Sigmoid colon (tissue), 7 donors: ENCODE measurements around the gene ADD1. TPM values are rescaled to one million over a fixed set of nuclear protein-coding genes. Genes with fewer than 3 reads are reported as not detected.

Experiments
- DNase-seq: peaks from one replicate; pipeline ENCODE4 v3.0.0-alpha.2; 2019
- H3K27ac ChIP-seq, 4 donors: fragments of 200-600 bp; sonication (generic); one replicate each; pipeline ENCODE4 v1.5.1; 2016 to 2019; ENCODE audit warnings: mild to moderate bottlenecking in 1 of 4
- H3K27me3 ChIP-seq, 3 donors: fragments of 200-600 bp; sonication (generic); one replicate each; pipeline ENCODE4 v1.5.1; 2019; ENCODE audit warnings: mild to moderate bottlenecking in 1 of 3
- H3K36me3 ChIP-seq, 4 donors: fragments of 200-600 bp; sonication (generic); one replicate each; pipeline ENCODE4 v1.5.1; 2016 to 2019
- H3K4me1 ChIP-seq, 4 donors: fragments of 200-600 bp; sonication (generic); one replicate each; pipeline ENCODE4 v1.5.1; 2017 to 2019
- H3K4me3 ChIP-seq, 4 donors: fragments of 200-600 bp; sonication (generic); one replicate each; pipeline ENCODE4 v1.5.1; 2017 to 2019; ENCODE audit warnings: mild to moderate bottlenecking in 2 of 4, moderate library complexity in 1 of 4
- H3K9me3 ChIP-seq, 4 donors: fragments of 200-600 bp in 3 of 4; sonication (generic) in 3 of 4; one replicate each; pipeline versions ENCODE4 v1.5.1 to v1.6.1; 2013 to 2019
- CTCF ChIP-seq, 4 experiments: fragments of 450-650 bp in 3 of 4; fragments of 200-600 bp in 1 of 4; IDR thresholded peaks; one replicate each; pipeline ENCODE4 v1.5.1; 2016 to 2019; ENCODE audit warnings: antibody characterized with exemption in 4 of 4, mild to moderate bottlenecking in 3 of 4, moderate library complexity in 2 of 4
- EP300 ChIP-seq, 4 donors: sonication (generic); formaldehyde crosslinking; IDR thresholded peaks; one replicate each; pipeline ENCODE4 v1.6.1; 2017; ENCODE audit warnings: antibody characterized with exemption in 4 of 4
- POLR2A ChIP-seq, 2 donors: fragments of 450-650 bp; IDR thresholded peaks; one replicate each; pipeline ENCODE4 v1.6.1; 2016; ENCODE audit warnings: antibody characterized with exemption in 2 of 2, mild to moderate bottlenecking in 2 of 2, moderate library complexity in 2 of 2
- POLR2AphosphoS5 ChIP-seq, 4 donors: sonication (generic); formaldehyde crosslinking; IDR thresholded peaks; one replicate each; pipeline ENCODE4 v1.6.1; 2017; ENCODE audit warnings: antibody characterized with exemption in 4 of 4
- WGBS, 2 donors: extraction: QIAGEN DNeasy Blood & Tissue Kit; methylation state at CpG; one replicate each; pipeline ENCODE4 v1.1.7; 2013; 5-methylcytosine and 5-hydroxymethylcytosine counted together
- intact Hi-C: fragments of 100-400 bp; cut with DNase I; formaldehyde crosslinking; loops from one replicate; pipeline ENCODE4 v1.15.1; 2023
- polyA plus RNA-seq, 3 donors: library from polyadenylated mRNA; stranded (reverse); fragments of 200-250 nt; gene quantifications; one replicate each; pipeline ENCODE4 v1.2.3, GENCODE V29; 2013
- total RNA-seq, 4 donors: library from RNA; depleted of rRNA; stranded (reverse); fragments of >200 nt; gene quantifications; one replicate each; pipeline ENCODE4 v1.1.0, GENCODE V29; 2016
- donor health status: healthy with polysubstance abuse.
- donor health status: Bipolar disorder and iron deficiency.
- donor health status: healthy.

Gene ADD1
- total and polyA plus RNA-seq, 7 donors = 113 to 378 (median 166) TPM

- Histone ChIP-seq H3K4me1 (peaks cover 0 to 70% (median 49%) of the 10 kb centered on the region in 4 donors), H3K27ac (peak overlapping the region; percentile 40 to 78 (median 56)), H3K36me3 (no peaks in the 10 kb centered on the region), H3K9me3 (no peaks in the 10 kb centered on the region), H3K27me3 (no peaks in the 10 kb centered on the region), H3K4me3 (no peak overlapping the region)
- TF ChIP-seq CTCF (IDR thresholded peaks at IDR 0.05) = no peak
- peak in 2 of 4 donors; percentile 13 for TF ChIP-seq POLR2AphosphoS5 (IDR thresholded peaks at IDR 0.05)
- intact Hi-C loops = no loop called here
- peak; percentile 84 for DNase-seq
- WGBS, 2 donors = 27 to 50% methylated on average over 28 of the region's 28 CpGs
Observed at GRCh38 chr4:2806390-2807355, 37.0 kb upstream of the ADD1 start.

DNA sequence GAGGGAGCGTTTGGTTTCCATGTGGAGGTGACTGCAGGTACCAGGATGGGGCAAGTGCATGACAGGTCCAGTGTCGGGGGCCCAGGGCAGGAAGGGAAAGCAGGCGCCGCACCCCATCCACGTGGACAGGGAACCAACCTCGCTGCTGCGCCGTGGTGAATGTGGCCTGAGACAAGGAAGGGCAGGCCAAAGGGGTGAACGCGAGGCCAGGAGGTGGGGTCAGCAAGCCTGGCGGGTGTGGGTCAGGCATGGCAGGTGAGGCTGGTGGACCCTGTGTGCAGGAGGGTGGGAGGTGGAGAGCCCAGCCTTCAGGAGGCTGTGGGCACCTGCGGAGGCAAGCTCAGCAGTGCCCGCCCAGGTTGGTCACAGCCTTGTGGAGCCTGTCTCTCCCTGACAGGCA lies 36.1 kb upstream of the ADD1 start:
- no peak for DNase-seq
- no peak for TF ChIP-seq POLR2AphosphoS5 (IDR thresholded peaks at IDR 0.05)
- TF ChIP-seq CTCF (IDR thresholded peaks at IDR 0.05) = no peak
- no peak for TF ChIP-seq EP300 (IDR thresholded peaks at IDR 0.05)
- no peak for TF ChIP-seq POLR2A (IDR thresholded peaks at IDR 0.05)
- no peak overlapping the region for H3K4me3 ChIP-seq
- no peaks in the 10 kb centered on the region for H3K9me3 ChIP-seq
- peak overlapping the region in 2 of 4 donors; percentile 44 to 69 for H3K27ac ChIP-seq
- intact Hi-C loops = no loop called here
- no peaks in the 10 kb centered on the region for H3K36me3 ChIP-seq
- H3K4me1 ChIP-seq = peaks cover 0 to 68% (median 48%) of the 10 kb centered on the region in 4 donors
- 92 to 94% methylated on average over 13 of the region's 13 CpGs for WGBS, 2 donors
- H3K27me3 ChIP-seq = no peaks in the 10 kb centered on the region

- TF ChIP-seq CTCF (IDR thresholded peaks at IDR 0.05) (no peak), POLR2AphosphoS5 (IDR thresholded peaks at IDR 0.05) (no peak), EP300 (IDR thresholded peaks at IDR 0.05) (no peak)
- H3K4me1 ChIP-seq = peaks cover 0 to 63% (median 46%) of the 10 kb centered on the region in 4 donors
- H3K27ac ChIP-seq = no peak overlapping the region
- DNase-seq = no peak
- intact Hi-C loops = no loop called here
- H3K9me3 ChIP-seq = no peaks in the 10 kb centered on the region
- H3K4me3 ChIP-seq = no peak overlapping the region
- 89 to 91% methylated on average over 7 of the region's 7 CpGs for WGBS, 2 donors
- no peaks in the 10 kb centered on the region for H3K36me3 ChIP-seq
- no peaks in the 10 kb centered on the region for H3K27me3 ChIP-seq
Observed at GRCh38 chr4:2808001-2808400, 35.6 kb upstream of the ADD1 start.

DNA sequence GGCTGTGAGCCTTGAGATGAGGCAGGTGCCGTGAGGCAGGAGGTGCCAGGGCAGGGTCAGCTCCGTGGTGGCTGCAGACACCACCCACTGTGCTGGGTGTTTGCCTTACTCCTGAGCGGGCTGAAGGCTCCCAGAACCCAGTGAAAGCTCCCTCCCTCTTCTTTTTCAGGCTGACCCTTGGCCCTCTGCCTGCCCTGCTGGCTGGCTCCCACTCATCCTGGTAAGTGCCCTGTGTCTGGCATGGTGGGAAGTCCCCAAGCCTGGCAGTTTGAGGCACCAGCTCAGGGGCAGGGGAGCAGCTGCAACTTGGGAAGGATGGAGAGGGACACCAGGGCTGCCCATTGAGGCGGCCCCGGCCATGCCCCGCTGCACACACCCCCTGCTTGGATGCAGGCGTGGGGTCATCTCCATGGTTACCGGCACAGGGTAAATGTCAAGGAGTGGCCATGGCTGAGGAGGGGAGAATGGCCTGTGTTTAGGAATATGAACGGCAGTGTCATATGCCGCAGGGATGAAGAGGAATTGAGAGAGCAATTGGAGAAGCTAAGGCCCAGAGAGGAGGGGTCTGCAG lies 33.9 kb upstream of the ADD1 start:
- Histone ChIP-seq H3K4me3 (no peak overlapping the region), H3K27ac (no peak overlapping the region), H3K27me3 (no peaks in the 10 kb centered on the region), H3K4me1 (peaks cover 0 to 53% (median 40%) of the 10 kb centered on the region in 4 donors), H3K9me3 (no peaks in the 10 kb centered on the region), H3K36me3 (no peaks in the 10 kb centered on the region)
- intact Hi-C loops = no loop called here
- TF ChIP-seq EP300 (IDR thresholded peaks at IDR 0.05) (no peak), CTCF (IDR thresholded peaks at IDR 0.05) (no peak), POLR2A (IDR thresholded peaks at IDR 0.05) (no peak), POLR2AphosphoS5 (IDR thresholded peaks at IDR 0.05) (no peak)
- DNase-seq = no peak
- WGBS, 2 donors = 69 to 82% methylated on average over 10 of the region's 10 CpGs
